ENCODE results near the gene SGSM2.
A peak's percentile ranks its signal among the peaks of the same experiment; 100 is the strongest.
"Not testable (repeated sequence)": the region's sequence is repeated elsewhere in the genome, so short reads cannot be mapped to it uniquely, and the experiment has no call there.

The SGSM2 gene

GRCh38 chr17:2316916-2317205, 20.4 kb upstream of the SGSM2 start:
- WGBS (ENCODE audit: insufficient coverage) = 98% methylated on average over 5 of the region's 7 CpGs
- H3K27ac ChIP-seq (ENCODE audit: insufficient read depth in 1 of 2, low read depth in 1 of 2, low read length in 2 of 2, poor library complexity in 1 of 2, severe bottlenecking in 2 of 2); H3K4me3 ChIP-seq (ENCODE audit: control insufficient read depth in 1 of 7, extremely low read depth in 1 of 7, insufficient read depth in 4 of 7, low read depth in 2 of 7, low read length in 6 of 7); H3K9me3 ChIP-seq (ENCODE audit: control extremely low read depth in 1 of 5, control insufficient read depth in 4 of 5, insufficient read depth in 2 of 5, low read depth in 1 of 5, low read length in 4 of 5); POLR2A ChIA-PET; H3K4me1 ChIP-seq (ENCODE audit: control extremely low read depth in 1 of 4, control insufficient read depth in 4 of 4, insufficient read depth in 4 of 4, low read length in 3 of 4); H3K27me3 ChIP-seq (replicated peaks in 2 of 5; ENCODE audit: control insufficient read depth in 4 of 5, insufficient read depth in 5 of 5, low read length in 4 of 5); DNase-seq: not testable (repeated sequence)
- CTCF ChIA-PET = interaction anchor here (1.4 kb wide), 1 partner anchor 65 kb away, joined by 3 read pairs; no protein-coding TSS in a partner anchor
- peaks cover 0 to 10% (median 4%) of the 10 kb centered on the region in 4 experiments for H3K36me3 ChIP-seq (ENCODE audit: control insufficient read depth in 4 of 4, insufficient read depth in 4 of 4, low read length in 3 of 4)

- ChIA-PET POLR2A (interaction anchor here (0.9 kb wide), 1 partner anchor 9 kb away, joined by 6 read pairs; no protein-coding TSS in a partner anchor), CTCF (interaction anchor here (1.4 kb wide), 1 partner anchor 64 kb away, joined by 3 read pairs; no protein-coding TSS in a partner anchor)
- Histone ChIP-seq H3K4me1 (ENCODE audit: control extremely low read depth in 1 of 4, control insufficient read depth in 4 of 4, insufficient read depth in 4 of 4, low read length in 3 of 4) (peaks cover 0 to 3% (median 0%) of the 10 kb centered on the region in 4 experiments), H3K9me3 (ENCODE audit: control extremely low read depth in 1 of 5, control insufficient read depth in 4 of 5, insufficient read depth in 2 of 5, low read depth in 1 of 5, low read length in 4 of 5) (no peaks in the 10 kb centered on the region), H3K27me3 (replicated peaks in 2 of 5; ENCODE audit: control insufficient read depth in 4 of 5, insufficient read depth in 5 of 5, low read length in 4 of 5) (no peaks in the 10 kb centered on the region), H3K36me3 (ENCODE audit: control insufficient read depth in 4 of 4, insufficient read depth in 4 of 4, low read length in 3 of 4) (peaks cover 0 to 15% (median 10%) of the 10 kb centered on the region in 4 experiments), H3K4me3 (ENCODE audit: control insufficient read depth in 1 of 7, extremely low read depth in 1 of 7, insufficient read depth in 4 of 7, low read depth in 2 of 7, low read length in 6 of 7) (no peak overlapping the region), H3K27ac (ENCODE audit: insufficient read depth in 1 of 2, low read depth in 1 of 2, low read length in 2 of 2, poor library complexity in 1 of 2, severe bottlenecking in 2 of 2) (no peak overlapping the region)
- DNase-seq = no peak
- 97% methylated on average over 3 of the region's 3 CpGs for WGBS (ENCODE audit: insufficient coverage)
Measured at GRCh38 chr17:2317796-2318195, 19.5 kb upstream of the SGSM2 start.

- Histone ChIP-seq H3K27me3 (replicated peaks in 2 of 5; ENCODE audit: control insufficient read depth in 4 of 5, insufficient read depth in 5 of 5, low read length in 4 of 5) (no peaks in the 10 kb centered on the region), H3K4me1 (ENCODE audit: control extremely low read depth in 1 of 4, control insufficient read depth in 4 of 4, insufficient read depth in 4 of 4, low read length in 3 of 4) (peaks cover 0 to 3% (median 0%) of the 10 kb centered on the region in 4 experiments), H3K9me3 (ENCODE audit: control extremely low read depth in 1 of 5, control insufficient read depth in 4 of 5, insufficient read depth in 2 of 5, low read depth in 1 of 5, low read length in 4 of 5) (no peaks in the 10 kb centered on the region), H3K36me3 (ENCODE audit: control insufficient read depth in 4 of 4, insufficient read depth in 4 of 4, low read length in 3 of 4) (peaks cover 11 to 28% (median 22%) of the 10 kb centered on the region in 4 experiments), H3K4me3 (ENCODE audit: control insufficient read depth in 1 of 7, extremely low read depth in 1 of 7, insufficient read depth in 4 of 7, low read depth in 2 of 7, low read length in 6 of 7) (no peak overlapping the region), H3K27ac (ENCODE audit: insufficient read depth in 1 of 2, low read depth in 1 of 2, low read length in 2 of 2, poor library complexity in 1 of 2, severe bottlenecking in 2 of 2) (no peak overlapping the region)
- POLR2A ChIA-PET = no interaction called here
- DNase-seq = no peak
- CTCF ChIA-PET = interaction anchor here (3.1 kb wide), 1 partner anchor 12 kb away, joined by 9 read pairs; no protein-coding TSS in a partner anchor
Measured at GRCh38 chr17:2319051-2319450, 18.2 kb upstream of the SGSM2 start.

- 100% methylated on average over 1 of the region's 1 CpG for WGBS (ENCODE audit: insufficient coverage)
- peaks cover 20 to 50% (median 40%) of the 10 kb centered on the region in 4 experiments for H3K36me3 ChIP-seq (ENCODE audit: control insufficient read depth in 4 of 4, insufficient read depth in 4 of 4, low read length in 3 of 4)
- peaks cover 0 to 3% (median 0%) of the 10 kb centered on the region in 4 experiments for H3K4me1 ChIP-seq (ENCODE audit: control extremely low read depth in 1 of 4, control insufficient read depth in 4 of 4, insufficient read depth in 4 of 4, low read length in 3 of 4)
- H3K9me3 ChIP-seq (ENCODE audit: control extremely low read depth in 1 of 5, control insufficient read depth in 4 of 5, insufficient read depth in 2 of 5, low read depth in 1 of 5, low read length in 4 of 5) = no peaks in the 10 kb centered on the region
- no peaks in the 10 kb centered on the region for H3K27me3 ChIP-seq (replicated peaks in 2 of 5; ENCODE audit: control insufficient read depth in 4 of 5, insufficient read depth in 5 of 5, low read length in 4 of 5)
- H3K27ac ChIP-seq (ENCODE audit: insufficient read depth in 1 of 2, low read depth in 1 of 2, low read length in 2 of 2, poor library complexity in 1 of 2, severe bottlenecking in 2 of 2) = no peak overlapping the region
- ChIA-PET POLR2A (interaction anchor here (0.6 kb wide), 1 partner anchor 12 kb away, joined by 4 read pairs; no protein-coding TSS in a partner anchor), CTCF (interaction anchor here (3.1 kb wide), 1 partner anchor 14 kb away, joined by 9 read pairs; no protein-coding TSS in a partner anchor)
- DNase-seq = no peak
- no peak overlapping the region for H3K4me3 ChIP-seq (ENCODE audit: control insufficient read depth in 1 of 7, extremely low read depth in 1 of 7, insufficient read depth in 4 of 7, low read depth in 2 of 7, low read length in 6 of 7)
Measured at GRCh38 chr17:2321399-2321798, 15.9 kb upstream of the SGSM2 start.

- H3K27me3 ChIP-seq (replicated peaks in 2 of 5; ENCODE audit: control insufficient read depth in 4 of 5, insufficient read depth in 5 of 5, low read length in 4 of 5) = no peaks in the 10 kb centered on the region
- H3K27ac ChIP-seq (ENCODE audit: insufficient read depth in 1 of 2, low read depth in 1 of 2, low read length in 2 of 2, poor library complexity in 1 of 2, severe bottlenecking in 2 of 2) = no peak overlapping the region
- H3K9me3 ChIP-seq (ENCODE audit: control extremely low read depth in 1 of 5, control insufficient read depth in 4 of 5, insufficient read depth in 2 of 5, low read depth in 1 of 5, low read length in 4 of 5) = no peaks in the 10 kb centered on the region
- peaks cover 20 to 66% (median 48%) of the 10 kb centered on the region in 4 experiments for H3K36me3 ChIP-seq (ENCODE audit: control insufficient read depth in 4 of 4, insufficient read depth in 4 of 4, low read length in 3 of 4)
- DNase-seq = no peak
- WGBS (ENCODE audit: insufficient coverage) = 92% methylated on average over 2 of the region's 2 CpGs
- no peak overlapping the region for H3K4me3 ChIP-seq (ENCODE audit: control insufficient read depth in 1 of 7, extremely low read depth in 1 of 7, insufficient read depth in 4 of 7, low read depth in 2 of 7, low read length in 6 of 7)
- ChIA-PET POLR2A (no interaction called here), CTCF (interaction anchor here (1.4 kb wide), 1 partner anchor 8 kb away, joined by 4 read pairs; no protein-coding TSS in a partner anchor)
- H3K4me1 ChIP-seq (ENCODE audit: control extremely low read depth in 1 of 4, control insufficient read depth in 4 of 4, insufficient read depth in 4 of 4, low read length in 3 of 4) = peaks cover 0 to 1% (median 0%) of the 10 kb centered on the region in 4 experiments
Measured at GRCh38 chr17:2323629-2324314, 13.5 kb upstream of the SGSM2 start.

GRCh38 chr17:2331303-2331702, 6.0 kb upstream of the SGSM2 start:
- CTCF ChIA-PET = interaction anchor here (0.9 to 1.1 kb wide), 3 partner anchors 16 to 28 kb away, joined by 3 read pairs; partner anchors contain the start of genes SMG6 and SRR
- WGBS (ENCODE audit: insufficient coverage) = 86% methylated on average over 3 of the region's 3 CpGs
- POLR2A ChIA-PET = no interaction called here
- Histone ChIP-seq H3K9me3 (ENCODE audit: control extremely low read depth in 1 of 5, control insufficient read depth in 4 of 5, insufficient read depth in 2 of 5, low read depth in 1 of 5, low read length in 4 of 5) (no peaks in the 10 kb centered on the region), H3K36me3 (ENCODE audit: control insufficient read depth in 4 of 4, insufficient read depth in 4 of 4, low read length in 3 of 4) (peaks cover 26 to 77% (median 59%) of the 10 kb centered on the region in 4 experiments), H3K4me3 (ENCODE audit: control insufficient read depth in 1 of 7, extremely low read depth in 1 of 7, insufficient read depth in 4 of 7, low read depth in 2 of 7, low read length in 6 of 7) (no peak overlapping the region), H3K4me1 (ENCODE audit: control extremely low read depth in 1 of 4, control insufficient read depth in 4 of 4, insufficient read depth in 4 of 4, low read length in 3 of 4) (peaks cover 9 to 16% (median 13%) of the 10 kb centered on the region in 4 experiments), H3K27me3 (replicated peaks in 2 of 5; ENCODE audit: control insufficient read depth in 4 of 5, insufficient read depth in 5 of 5, low read length in 4 of 5) (no peaks in the 10 kb centered on the region), H3K27ac (ENCODE audit: insufficient read depth in 1 of 2, low read depth in 1 of 2, low read length in 2 of 2, poor library complexity in 1 of 2, severe bottlenecking in 2 of 2) (no peak overlapping the region)
- peak in 1 of 3 donors; percentile 30 for DNase-seq

- CTCF ChIA-PET = interaction anchor here (1.4 to 4.2 kb wide), 4 partner anchors 13 to 80 kb away, joined by 4 to 20 read pairs (median 5); no protein-coding TSS in a partner anchor
- DNase-seq = peak in 1 of 3 donors; percentile 6
- peaks cover 9 to 30% (median 28%) of the 10 kb centered on the region in 4 experiments for H3K4me1 ChIP-seq (ENCODE audit: control extremely low read depth in 1 of 4, control insufficient read depth in 4 of 4, insufficient read depth in 4 of 4, low read length in 3 of 4)
- peak overlapping the region; percentile 35 to 83 for H3K27ac ChIP-seq (ENCODE audit: insufficient read depth in 1 of 2, low read depth in 1 of 2, low read length in 2 of 2, poor library complexity in 1 of 2, severe bottlenecking in 2 of 2)
- H3K4me3 ChIP-seq (ENCODE audit: control insufficient read depth in 1 of 7, extremely low read depth in 1 of 7, insufficient read depth in 4 of 7, low read depth in 2 of 7, low read length in 6 of 7) = peak overlapping the region; percentile 89 to 99 (median 96)
- POLR2A ChIA-PET = interaction anchor here (0.6 to 1.0 kb wide), 4 partner anchors 13 to 150 kb away, joined by 3 to 6 read pairs (median 4); partner anchors contain the start of genes SMG6 and SRR
- no peaks in the 10 kb centered on the region for H3K9me3 ChIP-seq (ENCODE audit: control extremely low read depth in 1 of 5, control insufficient read depth in 4 of 5, insufficient read depth in 2 of 5, low read depth in 1 of 5, low read length in 4 of 5)
- H3K27me3 ChIP-seq (replicated peaks in 2 of 5; ENCODE audit: control insufficient read depth in 4 of 5, insufficient read depth in 5 of 5, low read length in 4 of 5) = no peaks in the 10 kb centered on the region
- peaks cover 19 to 46% (median 34%) of the 10 kb centered on the region in 4 experiments for H3K36me3 ChIP-seq (ENCODE audit: control insufficient read depth in 4 of 4, insufficient read depth in 4 of 4, low read length in 3 of 4)
- WGBS (ENCODE audit: insufficient coverage) = 3% methylated on average over 9 of the region's 17 CpGs
Measured at GRCh38 chr17:2335726-2336214, 1.5 kb upstream of the SGSM2 start.
